HG02571 (cell line): ENCODE results near the gene KRT78.
"Not testable (repeated sequence)": the region's sequence is repeated elsewhere in the genome, so short reads cannot be mapped to it uniquely, and the experiment has no call there.

Source experiments
- ATAC-seq: cut with Tn5 transposase; IDR thresholded peaks from one replicate; pipeline ENCODE4 v1.9.1; 2021; ENCODE audit warnings: mild to moderate bottlenecking, moderate library complexity; ENCODE audit not compliant: unreplicated experiment

The KRT78 gene

GRCh38 chr12:52848661-52849255 lies at the start of gene KRT78:
Gene KRT78, minus strand, starts transcription at chr12:52848994. Its CDS starts 64 bp downstream, at chr12:52848930.
- no peak for ATAC-seq

GRCh38 chr12:52896190-52897100 lies 47.7 kb upstream of the KRT78 start:
- no peak for ATAC-seq

- ATAC-seq: no peak
Observed at GRCh38 chr12:52895726-52896189, 47.0 kb upstream of the KRT78 start.

- ATAC-seq: no peak
Observed at GRCh38 chr12:52892974-52893373, 44.2 kb upstream of the KRT78 start.

- ATAC-seq: no peak
Observed at GRCh38 chr12:52892207-52892852, 43.5 kb upstream of the KRT78 start.

- ATAC-seq: no peak
Observed at GRCh38 chr12:52891044-52891443, 42.2 kb upstream of the KRT78 start.

- ATAC-seq: no peak
Observed at GRCh38 chr12:52890417-52890816, 41.6 kb upstream of the KRT78 start.

- ATAC-seq: no peak
Observed at GRCh38 chr12:52884526-52885293, 35.9 kb upstream of the KRT78 start.

GRCh38 chr12:52880499-52880898 lies 31.7 kb upstream of the KRT78 start:
- not testable (repeated sequence) for ATAC-seq

GRCh38 chr12:52879394-52880351 lies 30.9 kb upstream of the KRT78 start:
- no peak for ATAC-seq

GRCh38 chr12:52878507-52879393 lies 30.0 kb upstream of the KRT78 start:
- ATAC-seq: no peak

- ATAC-seq: no peak
Observed at GRCh38 chr12:52877242-52877641, 28.4 kb upstream of the KRT78 start.

GRCh38 chr12:52876372-52876771 lies 27.6 kb upstream of the KRT78 start:
- ATAC-seq: no peak

GRCh38 chr12:52874573-52875435 lies 26.0 kb upstream of the KRT78 start:
- ATAC-seq: no peak

- ATAC-seq: peak; percentile 47
Observed at GRCh38 chr12:52873832-52874572, 25.2 kb upstream of the KRT78 start.

GRCh38 chr12:52873513-52873831 lies 24.7 kb upstream of the KRT78 start:
- no peak for ATAC-seq

- ATAC-seq: no peak
Observed at GRCh38 chr12:52872644-52873389, 24.0 kb upstream of the KRT78 start.
